ENCODE data around the gene KHDRBS1.

GRCh38 chr1:31978843-31979400, 34.7 kb upstream of the KHDRBS1 start:
- TF ChIP-seq SP1 (IDR thresholded peaks at IDR 0.05): no peak
- TF ChIP-seq ZNF384 (IDR thresholded peaks at IDR 0.05): no peak
- no peak for TF ChIP-seq ELF4 (IDR thresholded peaks at IDR 0.05)
- no peak for TF ChIP-seq HDGF (IDR thresholded peaks at IDR 0.05; ENCODE audit: borderline replicate concordance)
- no peak for TF ChIP-seq BHLHE40 (IDR thresholded peaks at IDR 0.05; ENCODE audit: borderline replicate concordance)
- TF ChIP-seq LEF1 (IDR thresholded peaks at IDR 0.05; ENCODE audit: borderline replicate concordance): no peak
- no peak for TF ChIP-seq FOXA1 (IDR thresholded peaks at IDR 0.05)
